GM12873 (cell line): ENCODE results near the gene UPP1.

Experiments
- CTCF ChIP-seq: IDR thresholded peaks from 2 replicates; pipeline ENCODE4 v1.5.1; 2012; ENCODE audit warnings: low read depth, mild to moderate bottlenecking, moderate library complexity, low read length, control low read depth; ENCODE audit not compliant: insufficient read depth; ENCODE audit errors: missing control alignments

UPP1 gene

DNA sequence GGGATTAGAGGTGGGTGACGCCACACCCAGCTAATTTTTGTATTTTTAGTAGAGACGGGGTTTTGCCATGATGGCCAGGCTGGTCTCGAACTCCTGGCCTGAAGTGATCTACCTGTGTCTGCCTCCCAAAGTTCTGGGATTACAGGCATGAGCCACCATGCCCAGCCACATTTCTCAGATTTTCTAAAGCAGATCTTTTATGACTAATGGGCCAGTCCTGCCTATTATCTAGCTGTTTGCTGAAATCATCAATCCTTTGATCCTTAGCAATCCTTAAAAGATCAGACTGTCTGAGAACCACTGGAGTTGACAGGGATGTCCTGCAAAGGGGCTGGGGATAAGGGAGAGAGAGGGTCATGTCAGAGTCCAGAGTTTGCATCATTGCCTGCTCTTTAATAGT, 61.0 kb downstream of the UPP1 start:
- TF ChIP-seq CTCF: no peak

- peak; percentile 71 for TF ChIP-seq CTCF
Observed at GRCh38 chr7:48154792-48155413, 65.8 kb downstream of the UPP1 start.
